ENCODE results near the gene LYPD6B. TPM values are rescaled to one million over a fixed set of nuclear protein-coding genes. Genes with fewer than 3 reads are reported as not detected.

Gene LYPD6B
- total RNA-seq, 1 experiment from 2014 or later = 2.0 TPM

DNA sequence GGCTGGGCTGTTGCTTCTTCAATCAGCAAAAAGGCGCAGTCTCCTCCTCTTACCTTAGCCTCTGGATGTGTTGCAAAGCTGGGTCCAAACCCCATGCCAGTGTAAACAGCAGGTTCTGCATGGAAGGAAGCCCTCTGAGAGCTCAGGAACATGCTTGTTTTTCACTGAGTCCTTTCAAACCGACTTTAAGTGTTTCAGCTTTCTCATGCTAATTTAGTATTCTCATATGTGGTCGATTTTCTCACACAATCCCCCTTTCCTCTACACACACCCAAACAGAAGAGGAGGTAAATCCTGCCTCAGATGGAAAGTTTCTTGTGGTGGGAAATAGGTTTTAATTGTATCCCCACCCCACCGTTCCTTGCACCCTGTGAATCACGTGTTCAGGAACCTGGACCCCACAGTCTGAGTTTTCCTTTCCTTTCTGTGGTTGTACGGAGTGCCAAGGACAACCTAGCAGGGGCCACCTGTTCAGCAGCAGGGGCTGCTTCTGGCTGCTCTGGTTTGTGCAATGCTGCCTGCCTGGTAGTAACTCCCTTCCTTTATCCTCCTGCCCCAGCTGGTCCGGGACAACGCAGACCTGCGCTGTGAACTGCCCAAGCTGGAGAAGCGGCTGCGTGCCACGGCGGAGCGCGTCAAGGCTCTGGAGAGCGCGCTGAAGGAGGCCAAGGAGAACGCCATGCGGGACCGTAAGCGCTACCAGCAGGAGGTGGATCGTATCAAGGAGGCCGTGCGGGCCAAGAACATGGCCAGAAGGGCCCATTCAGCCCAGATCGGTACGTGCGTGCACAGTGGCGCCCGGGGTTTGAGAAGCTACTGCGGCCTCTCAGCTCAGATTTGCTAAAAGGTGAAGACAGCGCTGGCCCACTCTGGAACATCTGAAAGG, 28.7 kb upstream of the LYPD6B start:
- H3K36me3 Mint-ChIP-seq (ENCODE audit: insufficient read depth in 1 of 3, low read depth in 3 of 3) = peaks cover 42 to 75% (median 70%) of the 10 kb centered on the region in 3 experiments

More for the DNA sequence above, 28.7 kb upstream of the LYPD6B start:
- Histone ChIP-seq H3K23me2 (ENCODE audit: insufficient read length, low read depth, low read length, poor library complexity, severe bottlenecking) (no peaks in the 10 kb centered on the region), H3K9ac (ENCODE audit: extremely low read depth, insufficient read length, low read length) (no peak overlapping the region), H3K14ac (ENCODE audit: insufficient read depth, low read length) (no peak overlapping the region), H3K23ac (ENCODE audit: insufficient read length, low read depth, low read length) (no peak overlapping the region), H3K27ac (ENCODE audit: insufficient read length, low read depth, low read length) (no peak overlapping the region), H3K9me3 (ENCODE audit: control insufficient read depth, low read depth, low read length) (no peaks in the 10 kb centered on the region), H3K79me2 (ENCODE audit: insufficient read depth, low read length) (no peaks in the 10 kb centered on the region), H3K79me1 (ENCODE audit: insufficient read depth, low read depth, low read length, poor library complexity, severe bottlenecking) (no peaks in the 10 kb centered on the region), H2AK5ac (ENCODE audit: insufficient read length, low read length) (no peak overlapping the region), H2BK5ac (ENCODE audit: insufficient read length, low read length) (no peak overlapping the region), H3K4me2 (ENCODE audit: insufficient read depth, insufficient read length, low read length) (no peak overlapping the region), H3T11ph (ENCODE audit: low read length) (no peak overlapping the region), H4K5ac (ENCODE audit: insufficient read length, low read depth, low read length) (no peak overlapping the region), H3K56ac (ENCODE audit: insufficient read length, low read depth, low read length) (no peak overlapping the region), H2BK120ac (ENCODE audit: low read depth, low read length, poor library complexity, severe bottlenecking) (no peak overlapping the region), H2AFZ (ENCODE audit: low read length) (no peak overlapping the region), H2BK12ac (ENCODE audit: insufficient read length, low read depth, low read length) (no peak overlapping the region), H4K91ac (ENCODE audit: insufficient read length, low read depth, low read length) (no peak overlapping the region), H2BK15ac (ENCODE audit: low read depth, low read length) (no peak overlapping the region), H3K18ac (ENCODE audit: insufficient read length, low read depth, low read length) (no peak overlapping the region), H3K27me3 (ENCODE audit: insufficient read depth, low read length) (no peaks in the 10 kb centered on the region), H3K4ac (ENCODE audit: low read depth, low read length) (no peak overlapping the region), H2BK20ac (ENCODE audit: low read depth, low read length, poor library complexity, severe bottlenecking) (no peak overlapping the region), H4K20me1 (ENCODE audit: control insufficient read depth, insufficient read depth, insufficient read length) (no peaks in the 10 kb centered on the region), H3K4me1 (ENCODE audit: insufficient read depth, low read length) (no peaks in the 10 kb centered on the region; the same call in 1 of the 2 replicates), H4K8ac (replicated peaks; ENCODE audit: insufficient read length, low read depth, low read length) (no peak overlapping the region)
- Mint-ChIP-seq H3K4me3 (no peak overlapping the region), H3K9me3 (no peaks in the 10 kb centered on the region), H3K27me3 (ENCODE audit: low read depth) (no peaks in the 10 kb centered on the region; the same call in 1 of the 2 replicates), H3K4me1 (peaks cover 20% of the 10 kb centered on the region in 2 experiments), H3K27ac (peak overlapping the region; percentile 42 to 92 (median 69); a peak in 6 of 7 replicates)
- DNase-seq = no peak
- TF ChIP-seq, protein P1, sequence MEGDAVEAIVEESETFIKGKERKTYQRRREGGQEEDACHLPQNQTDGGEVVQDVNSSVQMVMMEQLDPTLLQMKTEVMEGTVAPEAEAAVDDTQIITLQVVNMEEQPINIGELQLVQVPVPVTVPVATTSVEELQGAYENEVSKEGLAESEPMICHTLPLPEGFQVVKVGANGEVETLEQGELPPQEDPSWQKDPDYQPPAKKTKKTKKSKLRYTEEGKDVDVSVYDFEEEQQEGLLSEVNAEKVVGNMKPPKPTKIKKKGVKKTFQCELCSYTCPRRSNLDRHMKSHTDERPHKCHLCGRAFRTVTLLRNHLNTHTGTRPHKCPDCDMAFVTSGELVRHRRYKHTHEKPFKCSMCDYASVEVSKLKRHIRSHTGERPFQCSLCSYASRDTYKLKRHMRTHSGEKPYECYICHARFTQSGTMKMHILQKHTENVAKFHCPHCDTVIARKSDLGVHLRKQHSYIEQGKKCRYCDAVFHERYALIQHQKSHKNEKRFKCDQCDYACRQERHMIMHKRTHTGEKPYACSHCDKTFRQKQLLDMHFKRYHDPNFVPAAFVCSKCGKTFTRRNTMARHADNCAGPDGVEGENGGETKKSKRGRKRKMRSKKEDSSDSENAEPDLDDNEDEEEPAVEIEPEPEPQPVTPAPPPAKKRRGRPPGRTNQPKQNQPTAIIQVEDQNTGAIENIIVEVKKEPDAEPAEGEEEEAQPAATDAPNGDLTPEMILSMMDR (conservative IDR thresholded peaks at IDR 0.05) = no peak
- no CpG with 5 or more reads among the region's 31 CpGs for WGBS (ENCODE audit: extremely low coverage, insufficient read length, low lambda C conversion rate)

Measured in H9 (cell line).